IPS-18c (cell line): ENCODE data around the gene DUXB.

Source experiments
- H3K4me3 ChIP-seq: 2 replicates; pipeline ENCODE4 v1.7.0; 2013; ENCODE audit warnings: low read depth, mild to moderate bottlenecking, low read length, moderate library complexity; ENCODE audit not compliant: insufficient read depth
- H3K9me3 ChIP-seq: one replicate; pipeline ENCODE4 v1.6.1; 2013; ENCODE audit warnings: mild to moderate bottlenecking, low read length, moderate library complexity; ENCODE audit not compliant: control insufficient read depth, insufficient read depth

Gene DUXB

DNA sequence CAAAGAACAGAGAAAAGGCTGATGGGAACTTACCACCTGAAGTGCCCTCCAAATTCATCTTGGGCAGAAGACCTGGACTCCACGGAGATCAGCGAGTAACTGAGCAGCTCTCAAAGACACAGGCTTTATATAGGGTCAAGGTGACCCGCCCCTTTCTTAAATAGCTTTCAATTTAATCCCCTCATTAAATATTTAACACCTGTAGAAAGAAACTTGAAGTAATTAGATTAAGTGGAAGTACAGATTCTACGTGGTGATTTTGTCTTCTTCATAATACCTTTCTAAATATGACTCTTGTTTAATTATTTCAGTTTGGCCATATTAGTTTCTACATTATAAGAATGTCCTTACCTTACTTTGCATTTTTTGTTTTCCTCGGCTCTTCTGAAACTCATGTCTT, at the start of gene DUXB:
Gene DUXB, minus strand, starts transcription at position 101 of the 400 bp plus-strand sequence. Its CDS starts 43 bp downstream, at position 58.
- H3K4me3 ChIP-seq: no peak within 1 kb of the TSS
- H3K9me3 ChIP-seq: peaks cover 2% of the 10 kb centered on the region

DNA sequence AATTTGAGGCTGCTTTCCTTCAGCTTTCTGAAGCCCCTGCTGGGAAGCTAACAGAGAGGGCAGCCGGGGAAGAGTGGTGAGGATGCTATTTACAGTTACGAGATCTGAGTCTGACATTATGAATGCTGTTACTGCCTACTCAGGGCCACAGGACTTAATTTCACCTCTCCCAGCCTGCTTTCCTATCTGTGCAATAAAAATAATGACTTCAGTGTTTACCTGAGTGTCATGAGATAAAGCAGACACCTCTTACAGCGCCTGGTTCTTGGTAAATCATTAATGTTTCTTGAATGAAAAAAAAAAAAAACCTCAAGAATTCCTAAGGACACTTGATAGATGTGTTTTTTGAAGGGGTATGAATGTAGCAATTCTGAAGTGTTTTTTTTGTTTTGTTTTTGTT, 49.3 kb upstream of the DUXB start:
- Histone ChIP-seq H3K4me3 (no peak overlapping the region), H3K9me3 (peaks cover 2% of the 10 kb centered on the region)

DNA sequence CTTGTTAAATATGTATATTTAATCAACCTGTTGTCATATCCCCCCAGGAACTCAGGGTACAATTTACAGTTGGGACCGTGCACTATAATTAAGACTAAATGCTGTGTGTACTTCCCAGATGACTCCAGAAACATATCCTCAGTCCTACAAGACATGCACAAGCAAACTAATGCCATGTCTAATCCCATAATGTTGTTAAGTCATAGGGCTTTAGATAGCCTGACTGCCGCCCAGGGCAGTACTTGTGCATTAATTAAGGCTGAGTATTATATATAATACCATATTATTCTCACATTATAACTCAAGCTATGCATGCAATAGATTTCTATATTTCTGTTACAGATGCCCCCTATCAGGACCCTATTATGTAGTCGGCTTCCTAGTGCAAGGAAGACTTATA, 45.1 kb upstream of the DUXB start:
- H3K9me3 ChIP-seq: peaks cover 11% of the 10 kb centered on the region

DNA sequence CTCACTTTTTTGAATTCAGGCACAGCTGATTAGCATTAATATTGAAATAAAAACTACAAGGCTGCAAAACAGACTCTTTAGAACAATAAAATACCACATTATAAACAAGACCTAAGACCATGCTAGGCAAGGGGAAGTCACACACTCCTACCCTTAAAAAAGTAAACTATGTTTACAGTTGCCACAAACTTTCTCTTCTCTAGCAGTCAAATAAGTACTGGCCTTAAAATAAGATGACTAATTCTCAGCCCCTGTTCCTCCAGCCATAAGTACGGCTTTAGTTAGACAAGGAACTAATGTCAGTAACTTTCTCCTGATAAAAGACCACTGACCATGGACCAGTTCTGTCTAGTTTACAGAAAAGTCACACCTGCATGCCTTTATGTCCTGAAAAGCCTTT, 44.6 kb upstream of the DUXB start:
- H3K4me3 ChIP-seq: no peak overlapping the region
- peaks cover 11% of the 10 kb centered on the region for H3K9me3 ChIP-seq

More for the DNA sequence above, 45.1 kb upstream of the DUXB start:
- H3K4me3 ChIP-seq: no peak overlapping the region

DNA sequence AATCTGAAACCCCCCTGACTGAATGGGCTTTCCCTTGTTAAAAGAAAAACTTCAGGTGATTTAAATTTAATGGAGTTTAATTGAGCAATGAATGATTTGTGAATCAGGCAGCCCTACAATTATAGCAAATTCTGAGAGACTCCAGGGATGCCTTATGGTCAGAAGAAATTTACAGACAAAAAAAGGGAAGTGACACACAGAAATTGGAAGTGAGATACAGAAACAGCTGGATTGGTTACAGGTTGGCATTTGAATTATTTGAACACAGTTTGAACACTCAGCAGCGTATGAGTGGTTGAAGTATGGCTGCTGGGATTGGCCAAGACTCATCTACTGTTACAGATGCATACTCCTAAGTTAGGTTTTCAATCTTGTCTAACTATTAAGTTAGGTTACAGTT, 44.0 kb upstream of the DUXB start:
- no peak overlapping the region for H3K4me3 ChIP-seq
- peaks cover 11% of the 10 kb centered on the region for H3K9me3 ChIP-seq

DNA sequence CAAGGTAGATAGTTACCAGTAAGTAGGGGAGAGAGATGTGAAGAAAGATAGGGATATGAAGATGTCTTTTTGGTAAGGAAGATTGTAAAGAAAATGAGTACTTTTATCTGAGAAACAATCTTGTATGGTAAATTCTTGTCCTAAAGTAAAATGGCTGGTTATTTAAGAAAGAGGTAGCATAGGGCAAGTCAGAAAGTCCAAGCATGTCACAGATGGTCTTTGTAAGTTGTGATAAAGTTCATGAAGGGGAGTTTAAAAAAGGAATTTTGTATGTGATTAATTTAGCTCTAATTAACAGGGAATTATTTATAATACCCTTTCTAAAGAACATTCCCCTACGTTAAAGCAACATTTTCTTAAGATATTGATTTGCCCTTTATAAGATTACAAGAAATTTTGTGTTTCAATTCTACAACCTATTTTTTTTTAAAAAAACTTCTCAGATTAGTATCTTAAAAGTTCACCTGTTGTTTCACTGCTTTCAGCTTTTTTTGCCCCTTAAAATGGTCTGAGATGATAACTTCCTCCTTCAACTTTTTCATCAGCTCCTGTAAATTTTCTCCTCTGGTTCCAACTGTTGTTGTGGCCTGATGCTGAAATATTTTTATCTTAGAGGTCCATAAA, 41.3 kb upstream of the DUXB start:
- peaks cover 8% of the 10 kb centered on the region for H3K9me3 ChIP-seq

DNA sequence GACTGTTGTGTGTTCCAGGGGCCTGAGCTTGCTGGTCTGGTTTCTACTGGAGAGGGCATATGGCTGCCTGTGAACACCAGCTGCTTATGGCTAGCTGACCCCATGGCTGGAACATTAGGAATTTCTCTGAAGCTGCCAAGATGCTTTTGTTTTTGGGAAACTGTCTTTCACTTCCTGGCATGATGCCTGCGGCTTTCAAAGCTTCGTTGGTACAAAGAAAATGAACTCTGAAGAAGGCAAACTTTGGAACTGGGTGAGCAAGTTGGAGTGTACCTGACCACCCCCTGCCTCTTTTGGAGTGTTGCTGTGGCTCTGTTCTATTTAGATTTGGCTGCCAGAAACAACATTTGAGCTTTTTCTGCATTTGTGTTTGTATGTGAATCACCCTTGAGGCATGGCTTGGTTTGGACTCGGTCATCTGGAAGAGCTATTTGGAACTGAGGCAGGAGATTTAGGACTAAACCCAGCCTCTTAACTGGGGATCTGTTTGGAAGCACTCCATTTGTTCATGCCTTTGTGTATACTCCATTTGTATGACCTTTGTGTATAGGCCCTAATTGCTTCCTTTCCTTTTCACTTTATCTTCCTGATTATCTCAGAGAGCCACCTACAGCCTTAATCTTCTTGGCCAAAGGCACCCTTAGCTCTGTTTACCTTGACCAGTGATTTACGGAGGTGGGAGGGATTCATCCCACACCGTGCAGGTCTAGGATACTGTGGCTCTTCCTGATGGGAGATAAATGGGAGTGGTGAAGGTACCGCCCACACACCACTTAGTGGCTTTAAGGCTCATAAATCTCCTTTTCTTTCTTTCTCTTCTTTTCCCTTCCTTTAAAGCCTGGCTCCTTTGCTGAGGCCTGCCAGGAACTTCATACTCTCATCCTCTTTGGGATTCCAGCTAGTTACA, 32.3 kb upstream of the DUXB start:
- H3K9me3 ChIP-seq: peaks cover 4% of the 10 kb centered on the region
- no peak overlapping the region for H3K4me3 ChIP-seq

More for the DNA sequence above, 41.3 kb upstream of the DUXB start:
- no peak overlapping the region for H3K4me3 ChIP-seq

DNA sequence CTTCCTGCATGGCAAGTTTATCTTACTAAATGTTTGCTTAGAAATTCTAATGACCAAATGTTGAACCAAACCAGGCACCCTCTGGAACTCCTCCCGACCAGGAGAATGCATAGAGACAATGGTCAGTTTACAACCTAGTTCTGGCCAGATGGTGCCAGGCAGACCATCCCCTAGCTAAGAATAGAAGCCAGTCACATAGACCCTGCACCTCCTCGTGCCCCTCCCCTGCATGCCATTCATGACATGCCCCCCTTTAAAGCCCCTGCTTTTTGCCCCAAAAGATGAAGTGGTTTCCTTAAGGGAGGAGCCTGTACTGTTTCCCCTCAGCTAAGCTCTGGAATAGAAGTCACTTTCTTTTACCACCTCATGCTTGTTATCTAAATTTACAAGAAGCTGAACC, 31.6 kb upstream of the DUXB start:
- H3K4me3 ChIP-seq: no peak overlapping the region
- peaks cover 4% of the 10 kb centered on the region for H3K9me3 ChIP-seq

- Histone ChIP-seq H3K4me3 (no peak overlapping the region), H3K9me3 (no peaks in the 10 kb centered on the region)
These were observed 26.0 kb upstream of the DUXB start for GRCh38 chr16:75727221-75727620.

DNA sequence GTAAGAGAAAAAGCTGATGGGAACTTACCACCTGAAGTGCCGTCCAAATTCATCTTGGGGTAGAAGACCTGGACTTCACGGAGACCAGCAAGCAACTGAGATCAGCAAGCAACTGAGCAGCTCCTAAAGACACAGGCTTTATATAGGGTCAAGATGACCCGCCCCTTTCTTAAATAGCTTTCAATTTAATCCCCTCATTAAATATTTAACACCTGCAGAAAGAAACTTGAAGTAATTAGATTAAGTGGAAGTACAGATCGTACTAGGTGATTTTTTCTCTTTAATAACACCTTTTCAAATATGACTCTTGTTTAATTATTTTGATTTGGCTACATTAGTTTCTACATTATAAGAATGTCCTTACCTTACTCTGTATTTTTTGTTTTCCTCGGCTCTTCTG, 25.1 kb upstream of the DUXB start, which contains the start of gene CPHXL:
Gene CPHXL, minus strand, starts transcription at position 101 of the 400 bp plus-strand sequence. Its CDS starts 48 bp downstream, at position 53.
- Histone ChIP-seq H3K9me3 (no peaks in the 10 kb centered on the region), H3K4me3 (no peak within 1 kb of the TSS)

- Histone ChIP-seq H3K4me3 (no peak overlapping the region), H3K9me3 (no peaks in the 10 kb centered on the region)
These were observed 17.2 kb upstream of the DUXB start for GRCh38 chr16:75718452-75718851.

- Histone ChIP-seq H3K9me3 (peaks cover 11% of the 10 kb centered on the region), H3K4me3 (no peak overlapping the region)
These were observed 13.4 kb upstream of the DUXB start for GRCh38 chr16:75714661-75715060.

GRCh38 chr16:75710344-75710743, 9.1 kb upstream of the DUXB start:
- peaks cover 14% of the 10 kb centered on the region for H3K9me3 ChIP-seq
- no peak overlapping the region for H3K4me3 ChIP-seq

- Histone ChIP-seq H3K9me3 (no peaks in the 10 kb centered on the region), H3K4me3 (no peak overlapping the region)
These were observed 2.0 kb upstream of the DUXB start for GRCh38 chr16:75703306-75703705.

GRCh38 chr16:75702242-75702641, 981 bp upstream of the DUXB start:
- no peaks in the 10 kb centered on the region for H3K9me3 ChIP-seq
- H3K4me3 ChIP-seq: no peak overlapping the region

DNA sequence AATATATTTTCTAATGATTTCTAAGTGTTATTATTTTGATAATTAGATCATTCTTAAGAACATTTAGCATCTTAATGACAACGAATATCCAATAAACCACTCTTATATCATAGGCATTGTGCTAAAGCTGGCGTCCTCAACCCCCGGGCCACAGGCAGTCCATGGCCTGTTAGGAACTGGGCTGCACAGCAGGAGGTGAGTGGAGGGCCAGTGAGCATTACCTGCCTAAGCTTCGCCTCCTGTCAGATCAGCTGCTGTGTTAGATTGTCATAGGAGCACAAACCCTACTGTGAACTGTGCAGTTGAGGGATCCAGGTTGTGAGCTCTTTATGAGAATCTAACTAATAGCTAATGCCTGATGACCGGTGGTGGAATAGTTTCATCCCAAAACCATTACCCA, 3.7 kb downstream of the DUXB start:
- H3K4me3 ChIP-seq: no peak overlapping the region

DNA sequence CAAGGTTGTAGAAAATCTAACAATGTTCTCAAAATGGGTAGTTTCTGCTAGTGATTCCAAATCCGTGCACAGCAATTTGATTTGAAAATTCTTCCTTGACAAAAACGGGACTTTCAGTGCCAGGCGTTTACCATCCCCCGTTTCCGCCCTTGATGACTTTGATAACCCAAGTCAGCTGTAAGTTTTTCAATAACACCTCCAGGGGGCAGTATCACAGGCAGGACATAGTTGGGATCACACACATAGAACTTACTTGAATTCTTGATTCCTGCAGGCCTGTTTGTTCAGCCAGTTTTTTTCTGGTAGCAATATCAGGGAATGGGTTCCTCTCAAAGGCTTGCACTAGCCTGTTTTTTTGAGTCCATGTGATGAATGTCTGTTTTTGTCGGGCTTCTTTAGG, 5.6 kb downstream of the DUXB start:
- peaks cover 5% of the 10 kb centered on the region for H3K9me3 ChIP-seq
- no peak overlapping the region for H3K4me3 ChIP-seq

More for the DNA sequence above, 3.7 kb downstream of the DUXB start:
- peaks cover 2% of the 10 kb centered on the region for H3K9me3 ChIP-seq

DNA sequence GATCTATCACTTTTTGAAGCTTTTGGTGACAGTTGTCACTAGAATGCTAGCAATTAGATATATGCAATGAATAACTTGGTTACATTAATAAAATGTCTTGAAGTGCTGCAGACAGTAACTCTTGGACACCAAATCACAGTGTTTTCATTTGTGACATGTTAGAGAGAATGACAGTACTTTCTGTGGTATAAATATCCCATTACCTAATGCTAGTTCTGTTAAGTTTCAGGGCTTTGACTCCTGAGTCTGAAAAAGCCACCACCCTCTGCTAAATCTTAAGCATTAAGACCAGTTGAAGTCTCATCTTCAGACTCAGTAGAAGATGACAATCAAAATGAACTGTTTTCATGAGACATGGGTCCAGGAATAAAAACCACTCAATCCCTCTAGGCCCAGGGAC, 13.9 kb downstream of the DUXB start:
- Histone ChIP-seq H3K4me3 (no peak overlapping the region), H3K9me3 (peaks cover 11% of the 10 kb centered on the region)
